CD4-positive, alpha-beta T cell treated with Interleukin-6 for 4 hours (primary cell): ENCODE data around the gene LRRC63.
"Not testable (repeated sequence)": the region's sequence is repeated elsewhere in the genome, so short reads cannot be mapped to it uniquely, and the experiment has no call there.

Experiments used
- DNase-seq: peaks from one replicate; pipeline ENCODE4 v3.0.0-alpha.2; 2020; ENCODE audit warnings: mixed read lengths

Gene LRRC63

GRCh38 chr13:46181840-46182490 is 29.8 kb upstream of the LRRC63 start, which contains the start of gene LCP1:
Gene LCP1 (minus strand): TSS chr13:46182177. CDS start chr13:46159662, 22,515 bp downstream.
- peak; percentile 85 for DNase-seq

GRCh38 chr13:46182491-46182877 is 29.2 kb upstream of the LRRC63 start:
- DNase-seq = no peak

DNA sequence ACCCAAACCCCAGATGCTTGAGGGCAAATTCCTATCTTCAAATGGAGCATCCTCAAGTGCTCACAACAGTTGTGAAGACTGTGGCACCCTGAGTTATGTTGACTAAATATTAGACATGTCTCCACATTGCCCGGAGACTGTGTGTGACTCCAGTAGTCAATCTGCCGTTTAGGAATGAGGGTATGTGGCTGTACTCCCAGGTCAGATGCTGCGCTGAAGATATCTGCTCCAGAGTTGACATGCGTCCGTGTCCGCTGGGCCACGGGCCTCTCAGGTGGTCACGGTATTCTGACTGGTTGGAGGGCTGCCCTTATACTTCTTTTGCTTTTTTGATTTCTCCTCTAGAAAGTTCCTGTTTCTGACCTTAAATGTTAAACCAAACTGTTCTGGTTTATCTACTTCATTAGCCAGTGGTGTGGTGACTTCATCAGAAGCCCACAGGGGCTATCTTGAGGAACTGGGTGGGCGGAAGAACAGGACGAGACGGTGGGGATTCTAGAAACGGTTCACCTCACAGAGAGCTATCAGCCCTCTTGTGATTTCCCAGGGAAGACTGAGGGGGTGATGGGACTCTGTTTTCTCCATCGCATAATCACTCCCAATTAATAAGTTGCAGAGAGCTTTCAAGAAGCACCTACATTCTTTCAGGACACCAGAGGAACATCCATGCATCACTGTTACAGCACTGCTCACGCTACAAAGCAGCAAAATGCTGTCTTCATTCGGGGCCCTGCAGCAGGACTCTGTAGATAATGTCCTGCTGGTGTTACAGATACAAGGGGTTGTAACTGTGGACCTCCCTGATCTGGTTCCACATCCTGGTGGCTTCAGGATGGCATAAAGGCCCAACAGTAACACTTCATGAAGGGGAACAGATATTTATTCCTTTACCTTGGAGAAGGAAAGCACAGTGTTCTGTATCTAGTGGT is 28.4 kb upstream of the LRRC63 start:
- no peak for DNase-seq

DNA sequence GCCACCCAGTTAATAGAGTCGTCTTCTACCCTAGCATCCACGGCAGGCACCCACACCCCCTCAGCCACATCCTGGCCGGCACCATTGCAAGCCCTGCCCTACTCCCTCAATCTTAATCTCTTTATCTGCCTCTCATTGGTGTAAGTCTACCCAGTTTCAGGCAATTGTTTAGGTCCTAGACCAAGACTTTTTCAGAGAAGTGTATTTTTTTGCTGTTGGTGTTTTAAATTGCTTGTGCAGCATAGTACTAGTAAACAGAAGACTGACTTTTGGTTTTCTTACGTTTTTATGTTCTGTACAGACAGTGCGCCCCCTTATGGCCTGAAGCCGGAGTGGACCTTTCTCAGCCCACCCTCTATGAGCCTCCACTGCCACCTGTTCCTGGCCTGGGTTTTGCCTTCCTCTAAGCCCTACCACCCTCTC is 27.4 kb upstream of the LRRC63 start:
- DNase-seq = peak; percentile 83

GRCh38 chr13:46185634-46186033 is 26.1 kb upstream of the LRRC63 start:
- no peak for DNase-seq

GRCh38 chr13:46192412-46192811 is 19.3 kb upstream of the LRRC63 start:
- no peak for DNase-seq

DNA sequence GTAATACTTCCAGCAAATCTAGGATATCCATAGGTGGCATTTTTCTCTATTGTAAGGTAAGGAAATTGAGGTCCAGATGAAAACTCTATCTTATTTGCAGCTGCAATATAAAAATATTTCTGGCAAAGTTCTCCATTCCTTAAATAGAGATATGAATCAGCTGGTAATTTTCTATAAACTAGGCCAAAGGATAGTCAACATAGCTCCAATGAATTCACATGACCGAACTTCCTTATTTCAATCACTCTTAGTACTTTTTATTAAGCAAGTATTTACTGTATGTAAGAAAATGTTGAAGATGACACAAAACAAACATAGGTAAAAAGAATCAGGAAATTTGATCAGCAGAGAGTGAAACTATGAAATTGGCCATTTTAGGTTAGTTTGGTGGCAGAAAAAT is 16.7 kb upstream of the LRRC63 start:
- no peak for DNase-seq

- no peak for DNase-seq
These were observed 14.3 kb upstream of the LRRC63 start for GRCh38 chr13:46197299-46198048.

DNA sequence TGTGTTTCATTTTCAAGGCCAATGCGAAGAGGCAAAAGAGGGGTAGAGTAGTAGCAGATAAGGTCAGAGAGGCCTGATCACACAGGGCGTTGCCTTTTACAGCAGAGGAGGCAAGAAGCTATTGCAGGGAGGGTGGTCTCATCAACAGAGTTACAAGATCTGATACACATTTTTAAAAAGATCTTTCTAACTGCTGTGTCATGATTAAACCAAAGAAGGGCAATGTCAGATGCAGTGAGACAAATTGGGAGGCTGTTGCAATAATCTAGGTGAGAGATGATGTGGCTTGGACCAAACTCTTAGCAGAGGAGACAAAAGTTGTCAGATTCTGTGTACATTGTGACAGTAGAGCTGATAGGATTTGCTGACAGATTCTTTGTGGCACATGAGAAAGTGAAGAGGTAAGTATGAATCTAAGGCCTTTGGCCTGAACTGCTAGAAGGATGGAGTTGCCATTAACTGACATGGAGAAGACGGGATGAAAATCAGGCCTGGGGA is 13.0 kb upstream of the LRRC63 start:
- no peak for DNase-seq

- no peak for DNase-seq
These were observed 9.4 kb upstream of the LRRC63 start for GRCh38 chr13:46202188-46202795.

DNA sequence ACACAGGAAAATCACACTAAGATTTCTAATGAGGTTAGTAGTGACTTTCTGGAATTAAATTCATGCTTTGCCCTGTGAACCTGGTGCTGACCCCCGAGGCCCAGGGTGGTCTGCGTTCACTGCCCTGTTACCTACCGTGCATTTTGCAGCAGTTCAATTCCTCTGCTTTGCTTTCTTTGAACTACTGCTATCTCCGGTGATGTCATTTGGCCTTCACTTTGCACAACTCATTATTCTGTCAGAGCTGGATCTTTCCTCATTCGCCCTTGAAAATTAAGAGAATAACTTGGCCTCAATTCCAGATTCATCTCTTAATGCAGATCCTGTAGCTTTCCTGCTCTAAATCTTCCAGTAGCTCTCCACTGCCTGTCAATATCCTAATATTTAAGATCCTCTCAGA is 8.8 kb upstream of the LRRC63 start:
- no peak for DNase-seq

- DNase-seq = no peak
These were observed 5.6 kb upstream of the LRRC63 start for GRCh38 chr13:46206143-46206542.

- DNase-seq = no peak
These were observed 3.9 kb upstream of the LRRC63 start for GRCh38 chr13:46207828-46208227.

- DNase-seq = no peak
These were observed 1.2 kb upstream of the LRRC63 start for GRCh38 chr13:46210362-46211083.

- DNase-seq = peak; percentile 52
These were observed 629 bp upstream of the LRRC63 start for GRCh38 chr13:46211116-46211482.

DNA sequence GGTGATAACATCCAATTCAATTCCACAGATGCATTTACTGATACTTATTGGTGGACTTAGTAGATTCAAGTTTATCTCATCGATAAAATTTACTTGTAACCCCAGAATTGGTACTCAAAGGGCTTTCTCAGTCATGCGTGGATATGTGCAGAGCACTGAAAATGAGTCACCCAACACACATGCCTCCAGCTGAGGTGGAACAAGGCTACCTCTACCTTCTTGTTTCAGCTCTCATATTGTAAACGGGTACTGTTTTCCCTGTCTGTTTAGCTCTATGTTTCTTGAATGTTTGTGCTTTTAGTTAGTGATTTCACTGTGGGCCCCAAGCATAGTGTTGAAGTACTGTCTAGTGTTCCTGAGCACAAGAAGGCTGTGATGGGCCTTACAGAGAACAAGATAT is 1.5 kb downstream of the LRRC63 start:
- no peak for DNase-seq

GRCh38 chr13:46214741-46215140 is 3.0 kb downstream of the LRRC63 start:
- DNase-seq = not testable (repeated sequence)

GRCh38 chr13:46220234-46220633 is 8.5 kb downstream of the LRRC63 start:
- DNase-seq = peak; percentile 39

- DNase-seq = no peak
These were observed 17.5 kb downstream of the LRRC63 start for GRCh38 chr13:46229251-46229650.

GRCh38 chr13:46232281-46232680 is 20.6 kb downstream of the LRRC63 start:
- no peak for DNase-seq

GRCh38 chr13:46235286-46235685 is 23.6 kb downstream of the LRRC63 start:
- DNase-seq = no peak

- DNase-seq = no peak
These were observed 53.6 kb downstream of the LRRC63 start for GRCh38 chr13:46265292-46265691.
